Measurements from ENCODE around the gene NPHP1.
"Not testable (repeated sequence)": the region's sequence is repeated elsewhere in the genome, so short reads cannot be mapped to it uniquely, and the experiment has no call there.

NPHP1 gene

GRCh38 chr2:110204408-110205385 lies at the start of gene NPHP1:
Gene NPHP1, minus strand, starts transcription at chr2:110205013. Its CDS starts 45 bp downstream, at chr2:110204968.
- peak within 1 kb of the TSS; percentile 57 for H3K27ac ChIP-seq
- TF ChIP-seq CTCF (conservative IDR thresholded peaks at IDR 0.05) (no peak), ZFX (IDR thresholded peaks at IDR 0.05) (no peak)

DNA sequence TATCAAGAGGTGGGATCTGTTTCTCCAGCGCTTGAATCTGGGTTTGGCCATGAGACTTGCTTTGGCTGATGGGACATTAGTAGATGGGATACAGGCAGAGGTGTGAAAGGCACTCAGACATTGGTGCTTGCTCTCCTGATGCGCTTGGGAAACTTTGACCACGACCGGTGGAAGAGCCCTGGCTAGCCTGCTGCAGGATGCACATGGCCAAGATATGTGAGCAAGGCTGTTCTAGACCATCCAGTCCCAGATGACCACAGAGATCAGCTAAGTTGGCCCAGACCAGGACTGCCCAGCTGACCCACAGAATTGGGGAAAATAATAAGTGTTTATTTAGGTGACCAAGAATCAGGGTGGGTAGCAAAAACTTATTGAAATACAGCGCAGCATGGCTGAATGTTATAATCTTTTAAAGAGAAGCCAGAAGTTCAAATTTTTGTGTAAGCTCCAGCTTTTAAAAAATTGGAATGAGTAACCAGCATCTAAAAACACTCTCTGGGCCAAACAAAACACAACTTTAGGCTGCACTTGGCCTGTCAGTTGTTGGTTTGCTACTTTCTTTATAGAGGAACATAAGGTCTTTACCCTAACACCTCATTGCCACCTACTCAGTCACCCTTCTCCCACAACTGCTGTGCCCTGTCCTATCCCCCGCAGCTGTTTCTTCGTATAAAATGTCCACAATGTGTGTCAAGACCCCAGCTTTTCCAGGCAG lies 43.4 kb upstream of the NPHP1 start:
- not testable (repeated sequence) for H3K27ac ChIP-seq

DNA sequence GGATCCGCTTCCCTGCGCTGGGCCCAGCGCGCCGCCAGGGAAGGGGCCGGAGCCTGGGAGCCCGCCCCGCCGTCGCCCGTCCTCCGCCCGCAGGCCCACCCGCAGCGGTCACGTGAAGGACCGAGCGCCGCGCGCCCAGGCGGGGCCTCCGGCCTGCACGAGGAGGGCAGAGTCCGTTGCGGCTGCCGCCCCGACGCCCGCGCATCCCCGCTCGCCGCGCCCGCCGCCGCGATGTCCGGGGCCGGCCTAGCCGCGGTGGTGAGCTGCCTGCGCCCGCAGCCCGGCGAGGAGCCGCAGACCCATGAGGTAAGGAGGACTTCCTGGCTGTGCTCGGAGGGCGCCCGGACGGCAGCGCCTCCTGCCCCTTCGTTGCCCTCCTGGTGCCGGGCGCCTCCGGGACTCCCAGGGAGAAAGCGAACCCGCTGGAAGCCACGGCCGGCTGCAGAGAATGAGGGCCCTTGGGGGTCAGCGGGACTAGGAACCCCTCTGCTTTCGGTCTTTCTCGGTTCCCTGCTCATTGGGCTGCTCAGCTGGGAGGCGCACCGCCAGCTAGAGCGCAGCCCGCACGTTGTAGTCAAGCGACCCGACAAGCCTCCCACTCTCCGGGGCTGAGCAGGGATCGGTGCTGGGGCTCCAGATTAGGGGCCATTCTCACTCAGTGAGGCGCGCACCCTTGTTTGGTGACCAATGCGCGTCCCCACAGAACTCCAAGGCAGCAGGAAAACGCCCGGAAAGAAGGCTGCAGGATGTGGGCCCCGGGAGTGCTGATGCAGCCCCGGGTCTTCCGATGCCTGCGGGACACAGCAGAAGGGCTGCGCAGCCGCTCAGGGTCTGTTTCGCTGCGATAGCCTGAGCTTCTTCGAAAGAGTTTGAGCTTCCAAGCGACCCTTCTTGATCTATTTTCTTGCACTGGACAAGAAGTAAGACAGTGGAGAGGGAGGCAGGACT lies 40.9 kb upstream of the NPHP1 start:
- H3K27ac ChIP-seq, result not testable (repeated sequence)

GRCh38 chr2:110243283-110243682 lies 38.5 kb upstream of the NPHP1 start:
- H3K27ac ChIP-seq, result not testable (repeated sequence)

GRCh38 chr2:110234514-110234913 lies 29.7 kb upstream of the NPHP1 start:
- not testable (repeated sequence) for H3K27ac ChIP-seq

GRCh38 chr2:110229886-110230285 lies 25.1 kb upstream of the NPHP1 start:
- not testable (repeated sequence) for H3K27ac ChIP-seq

DNA sequence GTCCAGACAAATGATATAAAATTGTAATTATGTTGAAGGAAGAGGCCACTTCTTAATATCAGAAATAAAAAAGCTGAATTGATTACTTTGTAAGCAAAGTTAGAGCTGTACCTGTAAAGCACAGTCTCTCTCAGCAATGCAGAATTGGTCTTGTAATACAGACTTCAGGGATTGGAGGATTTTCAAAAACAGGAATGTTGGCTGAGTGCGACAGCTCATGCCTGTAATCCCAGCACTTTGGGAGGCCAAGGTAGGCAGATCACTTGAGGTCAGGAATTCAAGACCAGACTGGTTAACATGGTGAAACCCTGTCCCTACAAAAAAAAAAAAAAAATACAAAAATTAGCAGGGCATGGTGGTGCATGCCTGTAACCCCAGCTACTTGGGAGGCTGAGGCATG lies 17.8 kb upstream of the NPHP1 start:
- H3K27ac ChIP-seq, result not testable (repeated sequence)

GRCh38 chr2:110221938-110222337 lies 17.1 kb upstream of the NPHP1 start:
- TF ChIP-seq ZFX (IDR thresholded peaks at IDR 0.05) (no peak), CTCF (conservative IDR thresholded peaks at IDR 0.05) (no peak)
- no peak overlapping the region for H3K27ac ChIP-seq

DNA sequence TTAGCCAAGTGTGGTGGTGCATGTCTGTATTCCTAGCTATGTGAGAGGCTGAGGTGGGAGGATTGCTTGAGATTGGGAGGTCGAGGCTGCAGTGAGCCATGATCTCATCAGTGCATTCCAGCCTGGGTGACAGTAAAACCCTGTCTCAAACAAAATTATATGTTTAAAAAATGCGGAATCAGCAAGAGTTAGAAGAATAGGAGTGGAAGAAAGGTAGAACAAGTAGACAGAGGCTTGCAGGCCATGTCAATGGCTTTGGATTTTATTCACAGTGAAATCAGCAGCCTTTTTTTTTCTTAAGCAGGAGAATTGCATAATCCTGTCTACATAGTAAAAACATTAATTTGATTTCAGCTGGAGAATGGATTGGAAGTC lies 15.4 kb upstream of the NPHP1 start:
- no peak overlapping the region; the same call in 1 of the 2 replicates for H3K27ac ChIP-seq
- TF ChIP-seq CTCF (conservative IDR thresholded peaks at IDR 0.05), result no peak
- no peak for TF ChIP-seq ZFX (IDR thresholded peaks at IDR 0.05)

DNA sequence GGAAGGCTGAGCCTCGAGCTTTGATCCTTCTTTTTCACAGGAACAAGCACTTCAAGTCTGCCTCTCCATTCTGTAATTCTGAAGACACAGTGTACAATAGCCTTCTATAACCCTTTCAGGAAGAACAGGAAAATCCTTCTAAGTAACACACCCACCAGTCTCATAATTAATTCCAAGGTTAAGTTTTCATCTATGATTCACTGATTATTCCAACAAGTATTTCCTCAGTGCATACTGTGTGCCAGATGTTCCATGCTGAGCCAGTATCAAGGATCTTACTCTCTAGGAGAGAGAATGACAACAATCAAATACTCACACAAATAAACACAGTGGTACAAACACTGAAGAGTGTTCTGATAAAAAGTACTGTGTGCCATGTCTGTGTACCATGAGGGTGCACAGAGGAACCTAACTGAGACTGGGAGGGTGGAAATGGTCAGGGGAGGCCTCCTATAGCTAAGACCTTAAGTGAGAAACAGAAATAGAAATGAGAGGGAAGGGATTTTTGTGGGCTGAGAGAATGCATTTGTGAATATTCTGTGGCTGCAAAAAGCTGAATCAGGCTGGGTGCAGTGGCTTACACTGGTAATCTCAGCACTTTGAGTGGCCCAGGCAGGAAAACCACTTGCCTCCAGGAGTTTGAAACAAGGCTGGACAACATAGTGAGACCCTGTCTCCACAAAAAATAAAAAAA lies 14.8 kb upstream of the NPHP1 start:
- TF ChIP-seq CTCF (conservative IDR thresholded peaks at IDR 0.05), result no peak
- no peak for TF ChIP-seq ZFX (IDR thresholded peaks at IDR 0.05)
- no peak overlapping the region; the same call in 1 of the 2 replicates for H3K27ac ChIP-seq

DNA sequence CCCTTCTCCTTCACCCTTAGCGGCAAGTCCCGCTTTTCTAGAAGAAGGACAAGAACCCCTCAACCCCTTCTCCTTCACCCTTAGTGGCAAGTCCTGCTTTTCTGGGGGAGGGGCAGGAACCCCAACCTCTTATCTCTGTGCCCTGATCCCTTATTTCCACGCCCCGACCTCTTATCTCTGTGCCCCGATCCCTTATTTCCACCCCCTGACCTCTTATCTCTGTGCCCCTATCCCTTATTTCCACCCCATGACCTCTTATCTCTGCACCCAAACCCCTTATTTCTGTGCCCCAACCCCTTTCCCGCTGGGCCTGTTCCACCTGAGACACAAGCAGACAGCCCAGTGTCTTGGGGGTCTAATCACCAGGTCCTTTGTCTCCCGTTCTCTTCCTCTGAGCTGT lies 14.1 kb upstream of the NPHP1 start:
- H3K27ac ChIP-seq, result not testable (repeated sequence)

Data from C4-2B (cell line).